ENCODE measurements around the gene CALR. TPM values are rescaled to one million over a fixed set of nuclear protein-coding genes. Genes with fewer than 3 reads are reported as not detected.
A peak's percentile ranks its signal among the peaks of the same experiment; 100 is the strongest.

The CALR gene
- total and polyA plus RNA-seq, 9 of the 15 experiments (the other 6 are each of a cell fraction or from before 2014, with no cell fraction given): 126 to 811 (median 642) TPM

DNA sequence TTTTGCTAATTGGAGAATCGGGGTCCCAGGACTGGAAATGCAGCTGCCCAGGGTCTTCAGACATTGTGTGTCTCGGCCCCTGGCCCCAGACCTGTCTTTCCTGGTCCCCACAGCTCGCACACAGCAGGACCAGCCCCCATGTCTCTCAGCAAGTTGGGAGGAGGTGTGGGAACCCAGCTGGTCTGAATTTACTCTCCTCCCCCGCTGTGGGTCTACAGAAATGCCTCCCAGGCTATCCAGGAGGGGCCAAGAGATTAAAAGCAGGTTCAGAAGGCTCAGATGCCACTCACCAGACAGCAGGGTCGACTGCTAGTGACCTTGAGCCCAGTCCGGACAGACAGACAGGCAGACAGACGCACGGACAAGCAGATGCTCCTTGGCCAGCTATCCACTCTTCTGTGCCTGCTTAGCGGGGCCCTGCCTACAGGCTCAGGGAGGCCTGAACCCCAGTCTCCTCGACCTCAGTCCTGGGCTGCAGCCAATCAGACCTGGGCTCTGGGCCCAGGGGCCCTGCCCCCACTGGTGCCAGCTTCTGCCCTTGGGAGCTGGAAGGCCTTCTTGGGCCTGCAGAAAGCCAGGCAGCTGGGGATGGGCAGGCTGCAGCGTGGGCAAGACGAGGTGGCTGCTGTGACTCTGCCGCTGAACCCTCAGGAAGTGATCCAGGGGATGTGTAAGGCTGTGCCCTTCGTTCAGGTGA, 31.0 kb downstream of the CALR start, which contains the start of gene DAND5:
DAND5 (plus strand) TSS at position 285 of the 697 bp plus-strand sequence; CDS start at position 370, 85 bp downstream.
- H3K27me3 ChIP-seq (ENCODE audit: control insufficient read depth in 2 of 2, insufficient read depth in 2 of 2, low read length in 2 of 2): no peaks in the 10 kb centered on the region
- peaks cover 13 to 35% of the 10 kb centered on the region in 2 experiments; a peak in 4 of 5 replicates for H3K4me1 ChIP-seq (replicated peaks in 1 of 2; ENCODE audit: control insufficient read depth in 2 of 2, insufficient read depth in 2 of 2, low read length in 2 of 2)
- intact Hi-C loops (cut with micrococcal nuclease): loop anchor here (5.0 kb wide), 1 partner anchor 82 kb away; the partner anchor contains the start of gene KLF1
- no peak within 1 kb of the TSS for H3K4me3 ChIP-seq
- ChIA-PET POLR2A (interaction anchor here (0.7 to 1.8 kb wide), 5 partner anchors 15 to 186 kb away, joined by 3 to 7 read pairs (median 3); no protein-coding TSS in a partner anchor), CTCF (ENCODE audit: low intra/inter-chr PET ratio) (no interaction called here)
- no peak within 1 kb of the TSS for H3K27ac ChIP-seq (ENCODE audit: extremely low read depth, low read depth, low read length)
- ATAC-seq (no peak), DNase-seq (ENCODE audit: extremely low read depth in 1 of 4, low spot score in 3 of 4) (peak in 3 of 4 experiments; percentile 41 to 55 (median 52)), FAIRE-seq (peak; percentile 15)
- WGBS (ENCODE audit: insufficient coverage, low coverage, missing lambda C conversion rate): 44% methylated on average over 12 of the region's 14 CpGs
- in situ Hi-C loops (cut with MboI): loop anchor here (5.0 kb wide), 1 partner anchor 278 kb away; no protein-coding TSS in a partner anchor
- no TSS peak for BruUV-seq (replicated peaks)
- H3K4me2 ChIP-seq (ENCODE audit: insufficient read depth, low read length): no peak within 1 kb of the TSS
- H3K9ac ChIP-seq (ENCODE audit: insufficient read depth in 1 of 2, low read depth in 2 of 2, low read length in 2 of 2): peak within 1 kb of the TSS; percentile 12 to 80; a peak in 3 of 4 replicates
- peaks cover 5% of the 10 kb centered on the region for H3K9me1 ChIP-seq (ENCODE audit: control insufficient read depth, insufficient read depth, low read length)
- H4K20me1 ChIP-seq (replicated peaks; ENCODE audit: control insufficient read depth, insufficient read depth, low read length): no peaks in the 10 kb centered on the region
- H2AFZ ChIP-seq (ENCODE audit: low read depth, low read length): peak within 1 kb of the TSS; percentile 44
- H3K9me3 ChIP-seq (replicated peaks; ENCODE audit: control insufficient read depth, insufficient read depth, low read depth, low read length): no peaks in the 10 kb centered on the region
- H3K36me3 ChIP-seq (ENCODE audit: control insufficient read depth, insufficient read depth, low read length): no peaks in the 10 kb centered on the region
- H3K79me2 ChIP-seq (ENCODE audit: control insufficient read depth, insufficient read depth, low read length): 0 out of 3 replicates have a peak, but pooled peaks cover 2% of the 10 kb centered on the region
- TF ChIP-seq PHF21A (IDR thresholded peaks at IDR 0.05; ENCODE audit: borderline replicate concordance, low read depth) (no peak), TCF7L2 (IDR thresholded peaks at IDR 0.05; ENCODE audit: low read depth, low read length) (no peak), MEIS2 (IDR thresholded peaks at IDR 0.05; ENCODE audit: partially characterized antibody) (peak; percentile 53)
- TF ChIP-seq, protein P1, sequence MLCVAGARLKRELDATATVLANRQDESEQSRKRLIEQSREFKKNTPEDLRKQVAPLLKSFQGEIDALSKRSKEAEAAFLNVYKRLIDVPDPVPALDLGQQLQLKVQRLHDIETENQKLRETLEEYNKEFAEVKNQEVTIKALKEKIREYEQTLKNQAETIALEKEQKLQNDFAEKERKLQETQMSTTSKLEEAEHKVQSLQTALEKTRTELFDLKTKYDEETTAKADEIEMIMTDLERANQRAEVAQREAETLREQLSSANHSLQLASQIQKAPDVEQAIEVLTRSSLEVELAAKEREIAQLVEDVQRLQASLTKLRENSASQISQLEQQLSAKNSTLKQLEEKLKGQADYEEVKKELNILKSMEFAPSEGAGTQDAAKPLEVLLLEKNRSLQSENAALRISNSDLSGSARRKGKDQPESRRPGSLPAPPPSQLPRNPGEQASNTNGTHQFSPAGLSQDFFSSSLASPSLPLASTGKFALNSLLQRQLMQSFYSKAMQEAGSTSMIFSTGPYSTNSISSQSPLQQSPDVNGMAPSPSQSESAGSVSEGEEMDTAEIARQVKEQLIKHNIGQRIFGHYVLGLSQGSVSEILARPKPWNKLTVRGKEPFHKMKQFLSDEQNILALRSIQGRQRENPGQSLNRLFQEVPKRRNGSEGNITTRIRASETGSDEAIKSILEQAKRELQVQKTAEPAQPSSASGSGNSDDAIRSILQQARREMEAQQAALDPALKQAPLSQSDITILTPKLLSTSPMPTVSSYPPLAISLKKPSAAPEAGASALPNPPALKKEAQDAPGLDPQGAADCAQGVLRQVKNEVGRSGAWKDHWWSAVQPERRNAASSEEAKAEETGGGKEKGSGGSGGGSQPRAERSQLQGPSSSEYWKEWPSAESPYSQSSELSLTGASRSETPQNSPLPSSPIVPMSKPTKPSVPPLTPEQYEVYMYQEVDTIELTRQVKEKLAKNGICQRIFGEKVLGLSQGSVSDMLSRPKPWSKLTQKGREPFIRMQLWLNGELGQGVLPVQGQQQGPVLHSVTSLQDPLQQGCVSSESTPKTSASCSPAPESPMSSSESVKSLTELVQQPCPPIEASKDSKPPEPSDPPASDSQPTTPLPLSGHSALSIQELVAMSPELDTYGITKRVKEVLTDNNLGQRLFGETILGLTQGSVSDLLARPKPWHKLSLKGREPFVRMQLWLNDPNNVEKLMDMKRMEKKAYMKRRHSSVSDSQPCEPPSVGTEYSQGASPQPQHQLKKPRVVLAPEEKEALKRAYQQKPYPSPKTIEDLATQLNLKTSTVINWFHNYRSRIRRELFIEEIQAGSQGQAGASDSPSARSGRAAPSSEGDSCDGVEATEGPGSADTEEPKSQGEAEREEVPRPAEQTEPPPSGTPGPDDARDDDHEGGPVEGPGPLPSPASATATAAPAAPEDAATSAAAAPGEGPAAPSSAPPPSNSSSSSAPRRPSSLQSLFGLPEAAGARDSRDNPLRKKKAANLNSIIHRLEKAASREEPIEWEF (CRISPR knock-in tag; IDR thresholded peaks at IDR 0.05): no peak
- TF ChIP-seq, protein P2, sequence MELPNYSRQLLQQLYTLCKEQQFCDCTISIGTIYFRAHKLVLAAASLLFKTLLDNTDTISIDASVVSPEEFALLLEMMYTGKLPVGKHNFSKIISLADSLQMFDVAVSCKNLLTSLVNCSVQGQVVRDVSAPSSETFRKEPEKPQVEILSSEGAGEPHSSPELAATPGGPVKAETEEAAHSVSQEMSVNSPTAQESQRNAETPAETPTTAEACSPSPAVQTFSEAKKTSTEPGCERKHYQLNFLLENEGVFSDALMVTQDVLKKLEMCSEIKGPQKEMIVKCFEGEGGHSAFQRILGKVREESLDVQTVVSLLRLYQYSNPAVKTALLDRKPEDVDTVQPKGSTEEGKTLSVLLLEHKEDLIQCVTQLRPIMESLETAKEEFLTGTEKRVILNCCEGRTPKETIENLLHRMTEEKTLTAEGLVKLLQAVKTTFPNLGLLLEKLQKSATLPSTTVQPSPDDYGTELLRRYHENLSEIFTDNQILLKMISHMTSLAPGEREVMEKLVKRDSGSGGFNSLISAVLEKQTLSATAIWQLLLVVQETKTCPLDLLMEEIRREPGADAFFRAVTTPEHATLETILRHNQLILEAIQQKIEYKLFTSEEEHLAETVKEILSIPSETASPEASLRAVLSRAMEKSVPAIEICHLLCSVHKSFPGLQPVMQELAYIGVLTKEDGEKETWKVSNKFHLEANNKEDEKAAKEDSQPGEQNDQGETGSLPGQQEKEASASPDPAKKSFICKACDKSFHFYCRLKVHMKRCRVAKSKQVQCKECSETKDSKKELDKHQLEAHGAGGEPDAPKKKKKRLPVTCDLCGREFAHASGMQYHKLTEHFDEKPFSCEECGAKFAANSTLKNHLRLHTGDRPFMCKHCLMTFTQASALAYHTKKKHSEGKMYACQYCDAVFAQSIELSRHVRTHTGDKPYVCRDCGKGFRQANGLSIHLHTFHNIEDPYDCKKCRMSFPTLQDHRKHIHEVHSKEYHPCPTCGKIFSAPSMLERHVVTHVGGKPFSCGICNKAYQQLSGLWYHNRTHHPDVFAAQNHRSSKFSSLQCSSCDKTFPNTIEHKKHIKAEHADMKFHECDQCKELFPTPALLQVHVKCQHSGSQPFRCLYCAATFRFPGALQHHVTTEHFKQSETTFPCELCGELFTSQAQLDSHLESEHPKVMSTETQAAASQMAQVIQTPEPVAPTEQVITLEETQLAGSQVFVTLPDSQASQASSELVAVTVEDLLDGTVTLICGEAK (IDR thresholded peaks at IDR 0.05): no peak
- TF ChIP-seq, protein P2 (CRISPR knock-in tag; IDR thresholded peaks at IDR 0.05): no peak
